Vagina (tissue), 2 donors: ENCODE data around the gene AGXT2.

Experiments
- POLR2A ChIP-seq, 2 donors: fragments of 450-650 bp; IDR thresholded peaks; one replicate each; pipeline ENCODE4 v1.6.1; 2017; ENCODE audit warnings: antibody characterized with exemption in 2 of 2, mild to moderate bottlenecking in 2 of 2, moderate library complexity in 2 of 2
- POLR2AphosphoS5 ChIP-seq, 2 donors: sonication (generic); formaldehyde crosslinking; IDR thresholded peaks; one replicate each; pipeline ENCODE4 v1.9.0; 2017; ENCODE audit warnings: antibody characterized with exemption in 2 of 2, mild to moderate bottlenecking in 2 of 2, low read depth in 1 of 2; ENCODE audit not compliant: insufficient read depth in 1 of 2
- TF ChIP-seq, protein P1 (sequence below), 3 experiments: fragments of 450-650 bp in 2 of 3; fragments of 200-600 bp in 1 of 3; sonication (generic) in 1 of 3; IDR thresholded peaks; one replicate each; pipeline ENCODE4 v1.5.1; 2017 to 2019; ENCODE audit warnings: antibody characterized with exemption in 3 of 3, mild to moderate bottlenecking in 2 of 3, moderate library complexity in 2 of 3

- TF ChIP-seq, protein P1, sequence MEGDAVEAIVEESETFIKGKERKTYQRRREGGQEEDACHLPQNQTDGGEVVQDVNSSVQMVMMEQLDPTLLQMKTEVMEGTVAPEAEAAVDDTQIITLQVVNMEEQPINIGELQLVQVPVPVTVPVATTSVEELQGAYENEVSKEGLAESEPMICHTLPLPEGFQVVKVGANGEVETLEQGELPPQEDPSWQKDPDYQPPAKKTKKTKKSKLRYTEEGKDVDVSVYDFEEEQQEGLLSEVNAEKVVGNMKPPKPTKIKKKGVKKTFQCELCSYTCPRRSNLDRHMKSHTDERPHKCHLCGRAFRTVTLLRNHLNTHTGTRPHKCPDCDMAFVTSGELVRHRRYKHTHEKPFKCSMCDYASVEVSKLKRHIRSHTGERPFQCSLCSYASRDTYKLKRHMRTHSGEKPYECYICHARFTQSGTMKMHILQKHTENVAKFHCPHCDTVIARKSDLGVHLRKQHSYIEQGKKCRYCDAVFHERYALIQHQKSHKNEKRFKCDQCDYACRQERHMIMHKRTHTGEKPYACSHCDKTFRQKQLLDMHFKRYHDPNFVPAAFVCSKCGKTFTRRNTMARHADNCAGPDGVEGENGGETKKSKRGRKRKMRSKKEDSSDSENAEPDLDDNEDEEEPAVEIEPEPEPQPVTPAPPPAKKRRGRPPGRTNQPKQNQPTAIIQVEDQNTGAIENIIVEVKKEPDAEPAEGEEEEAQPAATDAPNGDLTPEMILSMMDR (IDR thresholded peaks at IDR 0.05): no peak
- no peak for TF ChIP-seq POLR2A (IDR thresholded peaks at IDR 0.05)
- TF ChIP-seq POLR2AphosphoS5 (IDR thresholded peaks at IDR 0.05; ENCODE audit: insufficient read depth in 1 of 2, low read depth in 1 of 2): no peak
These were observed 18.4 kb downstream of the AGXT2 start for GRCh38 chr5:35029333-35029732.
